Fibroblast of lung (primary cell): ENCODE measurements around the gene RBBP8. TPM values are rescaled to one million over a fixed set of nuclear protein-coding genes. Genes with fewer than 3 reads are reported as not detected.

Source experiments
- DNase-seq, 2 donors: peaks; one replicate each; pipeline versions ENCODE4 v3.0.0 to v3.0.0-alpha.2; 2010; ENCODE audit warnings: low read depth in 2 of 2
- H2AFZ ChIP-seq: 2 replicates; pipeline ENCODE4 v1.5.1; 2012; ENCODE audit warnings: low read length, control low read depth, inconsistent platforms
- H3K27ac ChIP-seq: 2 replicates; pipeline ENCODE4 v1.5.1; 2011; ENCODE audit warnings: low read length, control low read depth; ENCODE audit not compliant: insufficient read depth
- H3K27me3 ChIP-seq: 2 replicates; pipeline ENCODE4 v1.5.1; 2011; ENCODE audit warnings: mild to moderate bottlenecking, low read length; ENCODE audit not compliant: control insufficient read depth, insufficient read depth
- H3K36me3 ChIP-seq: 2 replicates; pipeline ENCODE4 v1.5.1; 2011; ENCODE audit warnings: low read length; ENCODE audit not compliant: control insufficient read depth, insufficient read depth
- H3K4me1 ChIP-seq: 2 replicates; pipeline ENCODE4 v1.5.1; 2011; ENCODE audit warnings: low read length; ENCODE audit not compliant: control insufficient read depth, insufficient read depth; ENCODE audit errors: extremely low read depth
- H3K4me2 ChIP-seq: 2 replicates; pipeline ENCODE4 v1.5.1; 2011; ENCODE audit warnings: low read length, control low read depth; ENCODE audit not compliant: insufficient read depth; ENCODE audit errors: extremely low read depth
- H3K4me3 ChIP-seq, 4 experiments: fragments of 200-600 bp in 1 of 4; sonication (generic) in 1 of 4; replicated peaks in 1 of 4; 2 replicates each; pipeline ENCODE4 v1.5.1; 2011 to 2016; ENCODE audit warnings: low read length in 4 of 4, low read depth in 3 of 4, mild to moderate bottlenecking in 3 of 4, control low read depth in 2 of 4, inconsistent platforms in 1 of 4, mixed read lengths in 1 of 4; ENCODE audit not compliant: insufficient read depth in 1 of 4; ENCODE audit errors: control extremely low read depth in 1 of 4
- H3K79me2 ChIP-seq: 2 replicates; pipeline ENCODE4 v1.5.1; 2012; ENCODE audit warnings: mild to moderate bottlenecking, low read length, inconsistent platforms; ENCODE audit not compliant: control insufficient read depth, insufficient read depth
- H3K9ac ChIP-seq: 2 replicates; pipeline ENCODE4 v1.5.1; 2011; ENCODE audit warnings: mild to moderate bottlenecking, low read length, control low read depth; ENCODE audit not compliant: insufficient read depth
- H3K9me3 ChIP-seq: 2 replicates; pipeline ENCODE4 v1.5.1; 2012; ENCODE audit warnings: low read depth, low read length; ENCODE audit not compliant: control insufficient read depth, insufficient read depth
- H4K20me1 ChIP-seq: 2 replicates; pipeline ENCODE4 v1.5.1; 2011; ENCODE audit warnings: low read length; ENCODE audit not compliant: control insufficient read depth, insufficient read depth; ENCODE audit errors: extremely low read depth
- CTCF ChIP-seq, 2 donors: IDR thresholded peaks in 1 of 2; conservative IDR thresholded peaks in 1 of 2; 1 replicate in 1 of 2; 2 replicates in 1 of 2; pipeline ENCODE4 v1.5.1; 2011 to 2012; ENCODE audit warnings: low read length in 2 of 2, control low read depth in 1 of 2, inconsistent platforms in 1 of 2, low read depth in 1 of 2, mild to moderate bottlenecking in 1 of 2
- EZH2 ChIP-seq: IDR thresholded peaks from 2 replicates; pipeline ENCODE4 v1.5.1; 2012; ENCODE audit warnings: low read length, control low read depth, mild to moderate bottlenecking; ENCODE audit errors: missing control alignments
- polyA plus RNA-seq, 2 donors: library from polyadenylated mRNA; depleted of rRNA in 1 of 2; stranded (reverse) in 1 of 2; unstranded in 1 of 2; fragments of >200 nt; gene quantifications; 2 replicates each; pipeline ENCODE4 v1.2.1, GENCODE V29; 2011 to 2012; ENCODE audit warnings: missing spikeins in 1 of 2
- total RNA-seq: library from RNA; depleted of rRNA; stranded (reverse); fragments of >200 nt; gene quantifications from 2 replicates; pipeline ENCODE4 v1.2.1, GENCODE V29; 2014

The RBBP8 gene
- total and polyA plus RNA-seq, 2 donors (not counting 1 experiment from before 2014, with no cell fraction given) = 17.8 to 21.0 TPM

- H3K9me3 ChIP-seq = no peaks in the 10 kb centered on the region
- H3K4me1 ChIP-seq = no peaks in the 10 kb centered on the region
- no peak overlapping the region for H2AFZ ChIP-seq
- TF ChIP-seq EZH2 (no peak), CTCF (conservative IDR thresholded peaks at IDR 0.05 in 1 of 2, IDR thresholded peaks at IDR 0.05 in 1 of 2; ENCODE audit: low read depth in 1 of 2, low read length in 2 of 2) (no peak)
- no peak overlapping the region for H3K9ac ChIP-seq
- no peak overlapping the region for H3K4me3 ChIP-seq
- H3K4me2 ChIP-seq = no peak overlapping the region
- H3K27me3 ChIP-seq = no peaks in the 10 kb centered on the region
- DNase-seq = no peak
- H3K27ac ChIP-seq = no peak overlapping the region
- no peaks in the 10 kb centered on the region for H4K20me1 ChIP-seq
- no peaks in the 10 kb centered on the region for H3K36me3 ChIP-seq
- no peaks in the 10 kb centered on the region for H3K79me2 ChIP-seq
These were observed 66.5 kb downstream of the RBBP8 start for GRCh38 chr18:22999647-23000046.

- Histone ChIP-seq H3K4me1 (no peaks in the 10 kb centered on the region), H4K20me1 (no peaks in the 10 kb centered on the region), H2AFZ (no peak overlapping the region), H3K27ac (no peak overlapping the region), H3K4me3 (no peak overlapping the region), H3K9me3 (no peaks in the 10 kb centered on the region), H3K79me2 (no peaks in the 10 kb centered on the region), H3K9ac (no peak overlapping the region), H3K4me2 (no peak overlapping the region), H3K36me3 (no peaks in the 10 kb centered on the region), H3K27me3 (no peaks in the 10 kb centered on the region)
- TF ChIP-seq EZH2 (no peak), CTCF (conservative IDR thresholded peaks at IDR 0.05 in 1 of 2, IDR thresholded peaks at IDR 0.05 in 1 of 2; ENCODE audit: low read depth in 1 of 2, low read length in 2 of 2) (no peak)
- no peak for DNase-seq
These were observed 70.2 kb downstream of the RBBP8 start for GRCh38 chr18:23003289-23003688.

- Histone ChIP-seq H2AFZ (no peak overlapping the region), H4K20me1 (no peaks in the 10 kb centered on the region), H3K79me2 (no peaks in the 10 kb centered on the region), H3K4me1 (no peaks in the 10 kb centered on the region), H3K4me2 (no peak overlapping the region), H3K27me3 (no peaks in the 10 kb centered on the region), H3K27ac (no peak overlapping the region), H3K9me3 (no peaks in the 10 kb centered on the region), H3K9ac (no peak overlapping the region), H3K4me3 (no peak overlapping the region), H3K36me3 (no peaks in the 10 kb centered on the region)
- no peak for TF ChIP-seq CTCF (conservative IDR thresholded peaks at IDR 0.05 in 1 of 2, IDR thresholded peaks at IDR 0.05 in 1 of 2; ENCODE audit: low read depth in 1 of 2, low read length in 2 of 2)
- TF ChIP-seq EZH2 = no peak
- DNase-seq = no peak
These were observed 79.1 kb downstream of the RBBP8 start for GRCh38 chr18:23012249-23012648.
